OCI-LY3 (cell line): ENCODE data around the gene F13A1.

Source experiments
- H2AFZ ChIP-seq: fragments of 200-600, 300-600 bp; shearing (Covaris generic); 2 replicates; pipeline ENCODE4 v1.6.0; 2014; ENCODE audit warnings: antibody characterized with exemption, low read depth, low read length
- H3K27ac ChIP-seq: fragments of 200-600, 300-600 bp; sonication (generic); 2 replicates; pipeline ENCODE4 v1.5.1; 2014; ENCODE audit warnings: mild to moderate bottlenecking, low read length, moderate library complexity, mixed read lengths
- H3K27me3 ChIP-seq: fragments of 200-600, 300-600 bp; sonication (generic); 2 replicates; pipeline ENCODE4 v1.6.1; 2014; ENCODE audit warnings: low read depth, low read length, mixed read lengths
- H3K36me3 ChIP-seq: fragments of 200-600, 300-600 bp; sonication (generic); replicated peaks from 2 replicates; pipeline ENCODE3; 2014; ENCODE audit warnings: low read depth, low read length, mixed read lengths
- H3K4me1 ChIP-seq: fragments of 300-600, 200-600 bp; sonication (generic); 2 replicates; pipeline ENCODE4 v1.6.1; 2014; ENCODE audit warnings: low read length, mixed read lengths
- H3K4me2 ChIP-seq: fragments of 200-600, 300-600 bp; sonication (generic); 2 replicates; pipeline ENCODE4 v1.6.1; 2014; ENCODE audit warnings: low read length, mixed read lengths
- H3K4me3 ChIP-seq: fragments of 300-600, 200-600 bp; sonication (generic); 2 replicates; pipeline ENCODE4 v1.5.1; 2014; ENCODE audit warnings: antibody characterized with exemption, mild to moderate bottlenecking, low read length, moderate library complexity
- H3K79me2 ChIP-seq: fragments of 300-600, 200-600 bp; shearing (Covaris generic); 2 replicates; pipeline ENCODE4 v1.6.1; 2014; ENCODE audit warnings: mild to moderate bottlenecking, low read length, mixed read lengths
- H3K9ac ChIP-seq: fragments of 300-600, 200-600 bp; shearing (Covaris generic); 2 replicates; pipeline ENCODE4 v1.6.0; 2014; ENCODE audit warnings: mild to moderate bottlenecking, low read length, moderate library complexity
- H3K9me3 ChIP-seq: fragments of 200-600, 300-600 bp; shearing (Covaris generic); 2 replicates; pipeline ENCODE4 v1.6.1; 2014; ENCODE audit warnings: low read length, mixed read lengths; ENCODE audit not compliant: insufficient read depth
- H4K20me1 ChIP-seq: fragments of 200-600, 300-600 bp; sonication (generic); 2 replicates; pipeline ENCODE4 v1.6.1; 2016; ENCODE audit warnings: low read length, mixed read lengths; ENCODE audit not compliant: insufficient read depth
- CTCF ChIP-seq: fragments of 200-600, 300-600 bp; sonication (generic); IDR thresholded peaks from 2 replicates; pipeline ENCODE4 v1.5.1; 2014; ENCODE audit warnings: antibody characterized with exemption, low read length, low read depth
- EZH2phosphoT487 ChIP-seq: fragments of 200-600 bp; shearing (Covaris generic); IDR thresholded peaks from 2 replicates; pipeline ENCODE4 v1.6.1; 2018; ENCODE audit warnings: antibody characterized with exemption, mixed run types, low read depth

Gene F13A1

GRCh38 chr6:6346427-6347023 is 26.1 kb upstream of the F13A1 start:
- H3K9me3 ChIP-seq = no peaks in the 10 kb centered on the region
- H4K20me1 ChIP-seq = no peaks in the 10 kb centered on the region
- TF ChIP-seq EZH2phosphoT487 = no peak
- TF ChIP-seq CTCF = no peak
- peaks cover 6% of the 10 kb centered on the region; the same call in 1 of the 2 replicates for H3K27me3 ChIP-seq
- no peaks in the 10 kb centered on the region for H3K79me2 ChIP-seq
- no peak overlapping the region for H3K4me2 ChIP-seq
- H3K4me3 ChIP-seq = no peak overlapping the region
- no peak overlapping the region for H3K9ac ChIP-seq
- H3K27ac ChIP-seq = no peak overlapping the region
- H2AFZ ChIP-seq = no peak overlapping the region
- H3K36me3 ChIP-seq = no peaks in the 10 kb centered on the region
- H3K4me1 ChIP-seq = no peaks in the 10 kb centered on the region

- TF ChIP-seq EZH2phosphoT487 (no peak), CTCF (no peak)
- H3K4me3 ChIP-seq = no peak overlapping the region
- 0 out of 2 replicates have a peak overlapping the region, but pooled peaks have one; percentile 88 for H3K27ac ChIP-seq
- no peak overlapping the region for H3K9ac ChIP-seq
- no peaks in the 10 kb centered on the region for H3K36me3 ChIP-seq
- no peak overlapping the region; the same call in 1 of the 2 replicates for H3K4me2 ChIP-seq
- H3K9me3 ChIP-seq = no peaks in the 10 kb centered on the region
- H3K79me2 ChIP-seq = no peaks in the 10 kb centered on the region
- H2AFZ ChIP-seq = no peak overlapping the region
- no peaks in the 10 kb centered on the region for H3K27me3 ChIP-seq
- no peaks in the 10 kb centered on the region for H4K20me1 ChIP-seq
- peaks cover 33% of the 10 kb centered on the region for H3K4me1 ChIP-seq
Measured at GRCh38 chr6:6333501-6333900, 13.0 kb upstream of the F13A1 start.

GRCh38 chr6:6332811-6333244 is 12.4 kb upstream of the F13A1 start:
- no peak overlapping the region for H2AFZ ChIP-seq

More at GRCh38 chr6:6332811-6333244, 12.4 kb upstream of the F13A1 start:
- Histone ChIP-seq H3K36me3 (no peaks in the 10 kb centered on the region), H3K27ac (peak overlapping the region; percentile 88), H4K20me1 (no peaks in the 10 kb centered on the region), H3K4me1 (peaks cover 33% of the 10 kb centered on the region), H3K4me3 (peak overlapping the region; percentile 55), H3K27me3 (no peaks in the 10 kb centered on the region), H3K79me2 (no peaks in the 10 kb centered on the region), H3K4me2 (peak overlapping the region; percentile 71), H3K9me3 (no peaks in the 10 kb centered on the region), H3K9ac (peak overlapping the region; percentile 28)
- TF ChIP-seq EZH2phosphoT487 (no peak), CTCF (no peak)
